Sigmoid colon (tissue), 7 donors: ENCODE results near the gene CPNE4. TPM values are rescaled to one million over a fixed set of nuclear protein-coding genes. Genes with fewer than 3 reads are reported as not detected.

Experiments
- DNase-seq: peaks from one replicate; pipeline ENCODE4 v3.0.0-alpha.2; 2019
- H3K27ac ChIP-seq, 4 donors: fragments of 200-600 bp; sonication (generic); one replicate each; pipeline ENCODE4 v1.5.1; 2016 to 2019; ENCODE audit warnings: mild to moderate bottlenecking in 1 of 4
- H3K27me3 ChIP-seq, 3 donors: fragments of 200-600 bp; sonication (generic); one replicate each; pipeline ENCODE4 v1.5.1; 2019; ENCODE audit warnings: mild to moderate bottlenecking in 1 of 3
- H3K36me3 ChIP-seq, 4 donors: fragments of 200-600 bp; sonication (generic); one replicate each; pipeline ENCODE4 v1.5.1; 2016 to 2019
- H3K4me1 ChIP-seq, 4 donors: fragments of 200-600 bp; sonication (generic); one replicate each; pipeline ENCODE4 v1.5.1; 2017 to 2019
- H3K4me3 ChIP-seq, 4 donors: fragments of 200-600 bp; sonication (generic); one replicate each; pipeline ENCODE4 v1.5.1; 2017 to 2019; ENCODE audit warnings: mild to moderate bottlenecking in 2 of 4, moderate library complexity in 1 of 4
- H3K9me3 ChIP-seq, 4 donors: fragments of 200-600 bp in 3 of 4; sonication (generic) in 3 of 4; one replicate each; pipeline versions ENCODE4 v1.5.1 to v1.6.1; 2013 to 2019
- EP300 ChIP-seq, 4 donors: sonication (generic); formaldehyde crosslinking; IDR thresholded peaks; one replicate each; pipeline ENCODE4 v1.6.1; 2017; ENCODE audit warnings: antibody characterized with exemption in 4 of 4
- POLR2A ChIP-seq, 2 donors: fragments of 450-650 bp; IDR thresholded peaks; one replicate each; pipeline ENCODE4 v1.6.1; 2016; ENCODE audit warnings: antibody characterized with exemption in 2 of 2, mild to moderate bottlenecking in 2 of 2, moderate library complexity in 2 of 2
- POLR2AphosphoS5 ChIP-seq, 4 donors: sonication (generic); formaldehyde crosslinking; IDR thresholded peaks; one replicate each; pipeline ENCODE4 v1.6.1; 2017; ENCODE audit warnings: antibody characterized with exemption in 4 of 4
- WGBS, 2 donors: extraction: QIAGEN DNeasy Blood & Tissue Kit; methylation state at CpG; one replicate each; pipeline ENCODE4 v1.1.7; 2013; 5-methylcytosine and 5-hydroxymethylcytosine counted together
- intact Hi-C: fragments of 100-400 bp; cut with DNase I; formaldehyde crosslinking; loops from one replicate; pipeline ENCODE4 v1.15.1; 2023
- polyA plus RNA-seq, 3 donors: library from polyadenylated mRNA; stranded (reverse); fragments of 200-250 nt; gene quantifications; one replicate each; pipeline ENCODE4 v1.2.3, GENCODE V29; 2013
- total RNA-seq, 4 donors: library from RNA; depleted of rRNA; stranded (reverse); fragments of >200 nt; gene quantifications; one replicate each; pipeline ENCODE4 v1.1.0, GENCODE V29; 2016
- TF ChIP-seq, protein P1 (sequence below), 4 experiments: fragments of 450-650 bp in 3 of 4; fragments of 200-600 bp in 1 of 4; IDR thresholded peaks; one replicate each; pipeline ENCODE4 v1.5.1; 2016 to 2019; ENCODE audit warnings: antibody characterized with exemption in 4 of 4, mild to moderate bottlenecking in 3 of 4, moderate library complexity in 2 of 4
- donor health status: healthy with polysubstance abuse.
- donor health status: Bipolar disorder and iron deficiency.
- donor health status: healthy.

CPNE4 gene
- total and polyA plus RNA-seq, 7 donors, result 0.23 to 1.1 (median 0.54) TPM; not detected in 2

DNA sequence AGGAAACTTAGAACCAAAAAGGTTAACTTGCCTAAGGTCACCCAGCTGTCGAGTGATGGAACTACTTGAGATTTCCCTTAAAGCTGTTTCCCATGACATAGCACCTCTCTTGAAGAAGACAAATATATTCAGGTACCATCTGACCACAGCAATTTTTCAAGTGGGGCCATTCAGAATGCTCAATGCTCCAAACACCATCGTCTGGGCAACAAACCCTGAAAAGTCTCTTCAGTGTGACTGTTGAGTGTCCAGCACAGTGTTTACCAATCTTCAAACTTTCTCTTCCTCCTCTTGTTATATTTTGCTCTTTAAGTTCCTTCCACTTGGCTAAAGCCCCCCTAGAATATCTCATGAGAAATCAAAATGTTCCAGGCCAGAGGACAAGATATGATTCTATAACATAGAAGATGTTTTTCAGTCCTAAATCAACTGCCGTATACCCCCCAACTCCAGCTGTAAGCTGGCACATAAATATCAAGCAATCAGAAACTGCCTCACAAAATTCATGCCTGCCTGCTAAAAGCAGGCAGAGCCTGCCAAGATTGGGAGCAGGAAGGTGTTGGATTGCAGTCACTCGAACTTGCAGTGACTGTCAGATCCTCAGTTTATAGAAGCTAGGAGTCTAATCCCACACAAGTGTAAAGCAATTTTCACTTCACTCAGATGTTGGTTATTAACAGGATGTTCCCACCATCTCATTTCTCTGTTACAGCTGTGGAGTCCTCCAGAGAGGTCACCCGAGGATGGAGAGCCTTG is 301.6 kb downstream of the CPNE4 start:
- intact Hi-C loops, result no loop called here
- Histone ChIP-seq H3K4me1 (no peaks in the 10 kb centered on the region), H3K36me3 (no peaks in the 10 kb centered on the region), H3K9me3 (no peaks in the 10 kb centered on the region), H3K27ac (no peak overlapping the region), H3K27me3 (no peaks in the 10 kb centered on the region), H3K4me3 (no peak overlapping the region)
- TF ChIP-seq POLR2AphosphoS5 (IDR thresholded peaks at IDR 0.05) (no peak), EP300 (IDR thresholded peaks at IDR 0.05) (no peak), POLR2A (IDR thresholded peaks at IDR 0.05) (no peak)
- TF ChIP-seq, protein P1, sequence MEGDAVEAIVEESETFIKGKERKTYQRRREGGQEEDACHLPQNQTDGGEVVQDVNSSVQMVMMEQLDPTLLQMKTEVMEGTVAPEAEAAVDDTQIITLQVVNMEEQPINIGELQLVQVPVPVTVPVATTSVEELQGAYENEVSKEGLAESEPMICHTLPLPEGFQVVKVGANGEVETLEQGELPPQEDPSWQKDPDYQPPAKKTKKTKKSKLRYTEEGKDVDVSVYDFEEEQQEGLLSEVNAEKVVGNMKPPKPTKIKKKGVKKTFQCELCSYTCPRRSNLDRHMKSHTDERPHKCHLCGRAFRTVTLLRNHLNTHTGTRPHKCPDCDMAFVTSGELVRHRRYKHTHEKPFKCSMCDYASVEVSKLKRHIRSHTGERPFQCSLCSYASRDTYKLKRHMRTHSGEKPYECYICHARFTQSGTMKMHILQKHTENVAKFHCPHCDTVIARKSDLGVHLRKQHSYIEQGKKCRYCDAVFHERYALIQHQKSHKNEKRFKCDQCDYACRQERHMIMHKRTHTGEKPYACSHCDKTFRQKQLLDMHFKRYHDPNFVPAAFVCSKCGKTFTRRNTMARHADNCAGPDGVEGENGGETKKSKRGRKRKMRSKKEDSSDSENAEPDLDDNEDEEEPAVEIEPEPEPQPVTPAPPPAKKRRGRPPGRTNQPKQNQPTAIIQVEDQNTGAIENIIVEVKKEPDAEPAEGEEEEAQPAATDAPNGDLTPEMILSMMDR (IDR thresholded peaks at IDR 0.05), result no peak
- DNase-seq, result no peak
- 60 to 66% methylated on average over 5 of the region's 5 CpGs for WGBS, 2 donors

DNA sequence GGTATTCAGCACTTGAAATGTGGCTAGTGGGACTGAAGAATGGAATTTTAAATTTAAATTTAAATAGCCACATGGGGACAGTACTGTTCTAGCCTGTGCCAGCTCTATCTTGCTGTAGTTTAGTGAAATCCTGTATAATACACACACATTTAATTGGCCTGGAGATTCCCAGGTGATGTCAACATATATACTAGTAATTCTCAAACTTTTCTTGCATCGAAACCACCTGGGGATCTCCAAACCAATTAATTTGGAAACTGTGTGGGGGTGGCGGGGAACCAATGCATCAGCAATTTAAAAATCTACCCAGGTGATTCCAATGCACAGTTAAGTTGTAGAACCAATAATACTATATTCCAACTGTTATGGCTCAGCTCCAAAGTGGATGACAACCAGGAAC is 303.1 kb downstream of the CPNE4 start:
- Histone ChIP-seq H3K27me3 (no peaks in the 10 kb centered on the region), H3K4me1 (no peaks in the 10 kb centered on the region), H3K4me3 (no peak overlapping the region), H3K9me3 (no peaks in the 10 kb centered on the region), H3K36me3 (no peaks in the 10 kb centered on the region), H3K27ac (no peak overlapping the region)
- intact Hi-C loops, result no loop called here
- TF ChIP-seq POLR2A (IDR thresholded peaks at IDR 0.05) (no peak), EP300 (IDR thresholded peaks at IDR 0.05) (no peak), POLR2AphosphoS5 (IDR thresholded peaks at IDR 0.05) (no peak)
- TF ChIP-seq, protein P1 (IDR thresholded peaks at IDR 0.05), result no peak
- 83 to 92% methylated on average over 2 of the region's 2 CpGs for WGBS, 2 donors
- DNase-seq, result no peak

DNA sequence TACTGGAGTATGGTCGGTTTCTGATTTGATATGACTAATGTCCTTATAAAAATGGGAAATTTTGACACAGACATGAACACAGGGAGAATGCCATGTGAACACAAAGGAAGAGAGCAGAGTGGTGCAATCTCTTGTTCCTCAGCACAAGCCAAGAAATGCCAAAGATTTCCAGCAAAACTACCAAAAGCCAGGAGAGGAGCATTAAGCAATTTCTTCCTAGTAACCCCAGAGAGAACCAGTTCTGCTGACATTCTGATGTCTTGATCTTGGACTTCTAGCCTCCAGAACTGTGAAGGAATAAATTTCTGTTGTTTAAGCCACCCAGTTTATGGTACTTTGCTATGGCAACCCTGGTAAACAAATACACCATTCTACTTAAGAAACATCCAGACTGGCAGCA is 304.2 kb downstream of the CPNE4 start:
- no peak overlapping the region for H3K27ac ChIP-seq
- 68 to 88% methylated on average over 1 of the region's 1 CpG for WGBS, 2 donors
- intact Hi-C loops, result no loop called here
- no peaks in the 10 kb centered on the region for H3K4me1 ChIP-seq
- H3K27me3 ChIP-seq, result no peaks in the 10 kb centered on the region
- no peaks in the 10 kb centered on the region for H3K9me3 ChIP-seq
- DNase-seq, result no peak
- TF ChIP-seq EP300 (IDR thresholded peaks at IDR 0.05) (no peak), POLR2A (IDR thresholded peaks at IDR 0.05) (no peak), POLR2AphosphoS5 (IDR thresholded peaks at IDR 0.05) (no peak)
- TF ChIP-seq, protein P1 (IDR thresholded peaks at IDR 0.05), result no peak
- H3K4me3 ChIP-seq, result no peak overlapping the region
- H3K36me3 ChIP-seq, result no peaks in the 10 kb centered on the region

DNA sequence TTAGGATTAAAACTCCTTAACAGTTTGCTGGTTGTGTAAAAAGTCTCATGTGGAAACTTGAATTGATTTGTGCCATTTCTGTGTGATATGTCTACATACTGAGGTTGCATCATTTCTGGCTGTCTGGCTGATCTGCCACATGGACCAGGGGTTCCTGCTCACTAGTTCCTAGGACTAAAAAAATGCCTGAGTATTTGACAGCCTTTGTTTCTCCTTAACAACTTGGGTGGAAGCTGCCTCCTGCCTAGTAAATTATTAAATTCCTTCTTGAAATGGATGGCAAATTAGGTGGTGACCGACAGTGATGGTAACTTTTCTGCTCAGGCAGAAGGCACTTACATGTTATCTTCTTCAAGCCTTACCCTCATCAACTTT is 305.2 kb downstream of the CPNE4 start:
- Histone ChIP-seq H3K9me3 (no peaks in the 10 kb centered on the region), H3K4me3 (no peak overlapping the region), H3K27ac (no peak overlapping the region), H3K4me1 (no peaks in the 10 kb centered on the region), H3K36me3 (no peaks in the 10 kb centered on the region), H3K27me3 (no peaks in the 10 kb centered on the region)
- TF ChIP-seq POLR2AphosphoS5 (IDR thresholded peaks at IDR 0.05) (no peak), POLR2A (IDR thresholded peaks at IDR 0.05) (no peak), EP300 (IDR thresholded peaks at IDR 0.05) (no peak)
- TF ChIP-seq, protein P1 (IDR thresholded peaks at IDR 0.05), result no peak
- WGBS, 2 donors, result 67 to 81% methylated on average over 1 of the region's 1 CpG
- no peak for DNase-seq
- intact Hi-C loops, result no loop called here
